GM12878 (cell line): Measurements from ENCODE around the gene IL34.

Source experiments
- CBFB ChIP-seq: IDR thresholded peaks from 2 replicates; pipeline ENCODE4 v1.6.1; 2016; ENCODE audit warnings: antibody characterized with exemption, low read depth
- CEBPB ChIP-seq, 2 experiments: fragments of 150-350 bp in 1 of 2; IDR thresholded peaks; 2 replicates each; pipeline ENCODE4 v1.6.1; 2012 to 2014; ENCODE audit warnings: low read depth in 2 of 2, low read length in 2 of 2, borderline replicate concordance in 1 of 2, inconsistent platforms in 1 of 2
- EP300 ChIP-seq, 2 experiments: fragments of 150-350 bp in 1 of 2; IDR thresholded peaks; 2 replicates each; pipeline ENCODE4 v1.6.1; 2011 to 2012; ENCODE audit warnings: low read depth in 2 of 2, low read length in 2 of 2, borderline replicate concordance in 1 of 2, improper control_type of control experiment in 1 of 2, inconsistent platforms in 1 of 2; ENCODE audit not compliant: control insufficient read depth in 1 of 2
- KDM1A ChIP-seq: fragments of 200-600 bp; sonication (generic); IDR thresholded peaks from 2 replicates; pipeline ENCODE4 v1.6.1; 2016; ENCODE audit warnings: borderline replicate concordance
- POLR2A ChIP-seq: IDR thresholded peaks from 2 replicates; pipeline ENCODE4 v1.6.1; 2011; ENCODE audit warnings: low read depth, mild to moderate bottlenecking, low read length
- POLR2AphosphoS5 ChIP-seq: IDR thresholded peaks from 2 replicates; pipeline ENCODE4 v1.6.1; 2011; ENCODE audit warnings: mild to moderate bottlenecking, low read length, inconsistent platforms
- RAD51 ChIP-seq: fragments of 450-650 bp; IDR thresholded peaks from 2 replicates; pipeline ENCODE4 v1.6.1; 2016; ENCODE audit warnings: moderate library complexity, mild to moderate bottlenecking, inconsistent platforms
- SMAD5 ChIP-seq: IDR thresholded peaks from 2 replicates; pipeline ENCODE4 v1.6.1; 2016; ENCODE audit warnings: antibody characterized with exemption, low read depth
- SMC3 ChIP-seq: IDR thresholded peaks from 2 replicates; pipeline ENCODE4 v1.6.1; 2011; ENCODE audit warnings: low read length, improper control_type of control experiment, borderline replicate concordance
- SUZ12 ChIP-seq: fragments of 200-600 bp; sonication (generic); IDR thresholded peaks from one replicate; pipeline ENCODE4 v1.6.1; 2018; ENCODE audit warnings: antibody characterized with exemption, mild to moderate bottlenecking; ENCODE audit not compliant: unreplicated experiment
- TCF12 ChIP-seq: IDR thresholded peaks from 2 replicates; pipeline ENCODE4 v1.6.1; 2011; ENCODE audit warnings: low read depth, mild to moderate bottlenecking, low read length
- TF ChIP-seq, protein P1 (sequence below), 3 experiments: IDR thresholded peaks in 2 of 3; conservative IDR thresholded peaks in 1 of 3; 2 replicates each; pipeline ENCODE4 v1.5.1; 2011; ENCODE audit warnings: low read depth in 3 of 3, low read length in 3 of 3, mild to moderate bottlenecking in 3 of 3, control low read depth in 2 of 3, moderate library complexity in 2 of 3, inconsistent platforms in 1 of 3, mixed read lengths in 1 of 3; ENCODE audit not compliant: control insufficient read depth in 2 of 3, insufficient read depth in 1 of 3; ENCODE audit errors: extremely low read depth in 1 of 3
- TF ChIP-seq, protein P2 (sequence below): fragments of 450-650 bp; IDR thresholded peaks from 2 replicates; pipeline ENCODE4 v1.6.1; 2016; ENCODE audit warnings: mild to moderate bottlenecking

DNA sequence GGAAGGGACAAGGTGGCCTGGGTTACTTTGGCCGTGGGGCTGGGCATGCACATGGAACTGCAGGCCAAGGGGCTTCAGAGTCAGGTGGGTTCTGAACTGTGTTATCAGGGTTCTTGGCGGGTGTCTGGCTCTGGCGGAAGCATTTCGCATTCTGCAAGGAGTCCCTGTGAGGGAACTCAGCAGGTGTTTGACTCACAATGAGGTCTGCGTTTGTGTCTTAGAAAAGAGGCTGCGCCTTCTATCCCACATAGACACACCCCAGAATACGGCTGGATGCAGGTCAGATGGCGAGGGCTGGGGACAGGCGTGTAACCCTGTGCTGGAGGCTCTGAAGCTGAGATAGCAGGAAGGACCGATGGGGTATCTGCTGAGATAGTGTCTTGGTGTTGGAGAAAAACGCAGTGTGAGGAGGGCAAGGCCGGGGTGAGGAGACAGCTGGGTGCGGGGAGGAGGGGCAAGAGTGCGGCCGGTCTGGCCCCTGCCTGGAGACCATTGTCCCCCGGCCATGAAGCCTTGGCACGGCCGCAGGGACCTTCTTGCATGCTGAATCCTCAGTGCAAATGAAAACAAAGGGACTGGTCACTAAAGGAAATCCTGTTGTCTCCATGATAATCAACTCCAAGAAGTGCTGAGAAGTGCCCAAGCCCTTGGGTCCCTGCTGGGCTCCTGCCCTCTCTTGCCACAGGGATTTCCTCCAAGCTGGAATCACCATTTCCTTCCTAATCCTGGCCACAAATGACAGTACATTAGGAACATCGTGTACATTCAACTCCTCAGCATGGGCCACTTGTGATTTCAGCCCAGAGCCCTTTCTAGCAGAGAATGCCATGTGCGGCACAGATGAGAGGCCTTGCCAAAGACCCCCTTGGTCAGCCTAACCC is 62.2 kb downstream of the IL34 start:
- TF ChIP-seq, protein P1, sequence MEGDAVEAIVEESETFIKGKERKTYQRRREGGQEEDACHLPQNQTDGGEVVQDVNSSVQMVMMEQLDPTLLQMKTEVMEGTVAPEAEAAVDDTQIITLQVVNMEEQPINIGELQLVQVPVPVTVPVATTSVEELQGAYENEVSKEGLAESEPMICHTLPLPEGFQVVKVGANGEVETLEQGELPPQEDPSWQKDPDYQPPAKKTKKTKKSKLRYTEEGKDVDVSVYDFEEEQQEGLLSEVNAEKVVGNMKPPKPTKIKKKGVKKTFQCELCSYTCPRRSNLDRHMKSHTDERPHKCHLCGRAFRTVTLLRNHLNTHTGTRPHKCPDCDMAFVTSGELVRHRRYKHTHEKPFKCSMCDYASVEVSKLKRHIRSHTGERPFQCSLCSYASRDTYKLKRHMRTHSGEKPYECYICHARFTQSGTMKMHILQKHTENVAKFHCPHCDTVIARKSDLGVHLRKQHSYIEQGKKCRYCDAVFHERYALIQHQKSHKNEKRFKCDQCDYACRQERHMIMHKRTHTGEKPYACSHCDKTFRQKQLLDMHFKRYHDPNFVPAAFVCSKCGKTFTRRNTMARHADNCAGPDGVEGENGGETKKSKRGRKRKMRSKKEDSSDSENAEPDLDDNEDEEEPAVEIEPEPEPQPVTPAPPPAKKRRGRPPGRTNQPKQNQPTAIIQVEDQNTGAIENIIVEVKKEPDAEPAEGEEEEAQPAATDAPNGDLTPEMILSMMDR (IDR thresholded peaks at IDR 0.05 in 2 of 3, conservative IDR thresholded peaks at IDR 0.05 in 1 of 3; ENCODE audit: control insufficient read depth in 2 of 3, extremely low read depth in 1 of 3, insufficient read depth in 1 of 3, low read depth in 3 of 3, low read length in 3 of 3) = no peak
- TF ChIP-seq TCF12 = no peak
- TF ChIP-seq KDM1A = no peak
- TF ChIP-seq POLR2A = no peak
- no peak for TF ChIP-seq POLR2AphosphoS5
- TF ChIP-seq, protein P2, sequence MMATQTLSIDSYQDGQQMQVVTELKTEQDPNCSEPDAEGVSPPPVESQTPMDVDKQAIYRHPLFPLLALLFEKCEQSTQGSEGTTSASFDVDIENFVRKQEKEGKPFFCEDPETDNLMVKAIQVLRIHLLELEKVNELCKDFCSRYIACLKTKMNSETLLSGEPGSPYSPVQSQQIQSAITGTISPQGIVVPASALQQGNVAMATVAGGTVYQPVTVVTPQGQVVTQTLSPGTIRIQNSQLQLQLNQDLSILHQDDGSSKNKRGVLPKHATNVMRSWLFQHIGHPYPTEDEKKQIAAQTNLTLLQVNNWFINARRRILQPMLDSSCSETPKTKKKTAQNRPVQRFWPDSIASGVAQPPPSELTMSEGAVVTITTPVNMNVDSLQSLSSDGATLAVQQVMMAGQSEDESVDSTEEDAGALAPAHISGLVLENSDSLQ = no peak
- TF ChIP-seq CEBPB (IDR thresholded peaks at IDR 0.05; ENCODE audit: borderline replicate concordance in 1 of 2, low read depth in 2 of 2, low read length in 2 of 2) = no peak
- TF ChIP-seq SMC3 = no peak
- no peak for TF ChIP-seq SUZ12
- TF ChIP-seq RAD51 = no peak
- TF ChIP-seq EP300 (IDR thresholded peaks at IDR 0.05; ENCODE audit: borderline replicate concordance in 1 of 2, control insufficient read depth in 1 of 2, low read depth in 2 of 2, low read length in 2 of 2) = no peak
- no peak for TF ChIP-seq SMAD5
- no peak for TF ChIP-seq CBFB
